Lower leg skin (tissue), 4 donors: ENCODE measurements around the gene DCHS1. TPM values are rescaled to one million over a fixed set of nuclear protein-coding genes. Genes with fewer than 3 reads are reported as not detected.

ENCODE experiments used
- DNase-seq, 2 donors: peaks; one replicate each; pipeline ENCODE4 v3.0.0-alpha.2; 2019; ENCODE audit warnings: low spot score in 2 of 2
- H3K4me3 ChIP-seq: fragments of 200-600 bp; sonication (generic); 2 replicates; pipeline ENCODE4 v1.5.1; 2017; ENCODE audit warnings: mild to moderate bottlenecking, low read depth; ENCODE audit not compliant: poor library complexity, severe bottlenecking
- CTCF ChIP-seq, 3 donors: fragments of 450-650 bp; IDR thresholded peaks; one replicate each; pipeline ENCODE4 v1.5.1; 2016; ENCODE audit warnings: antibody characterized with exemption in 3 of 3, mild to moderate bottlenecking in 3 of 3, moderate library complexity in 2 of 3
- POLR2A ChIP-seq, 2 donors: fragments of 450-650 bp; IDR thresholded peaks; one replicate each; pipeline ENCODE4 v1.6.1; 2016 to 2017; ENCODE audit warnings: antibody characterized with exemption in 2 of 2, mild to moderate bottlenecking in 1 of 2, moderate library complexity in 1 of 2
- WGBS, 2 donors: methylation state at CpG; one replicate each; pipeline ENCODE4 v1.1.5; 2018; 5-methylcytosine and 5-hydroxymethylcytosine counted together
- intact Hi-C: fragments of 100-400 bp; cut with DNase I; formaldehyde crosslinking; loops from one replicate; pipeline ENCODE4 v1.15.0; 2023; ENCODE audit warnings: low total_unique reads
- total RNA-seq, 4 donors: library from RNA; depleted of rRNA; stranded (reverse); fragments of >200 nt; gene quantifications; one replicate each; pipeline ENCODE4 v1.1.0, GENCODE V29; 2016

DCHS1 gene
- total RNA-seq, 4 donors from 2014 or later = 4.0 to 9.0 (median 5.4) TPM

- WGBS, 2 donors = 47 to 48% methylated on average over 10 of the region's 10 CpGs
- intact Hi-C loops = no loop called here
- no peak overlapping the region for H3K4me3 ChIP-seq
- no peak for TF ChIP-seq POLR2A (IDR thresholded peaks at IDR 0.05)
- no peak for TF ChIP-seq CTCF (IDR thresholded peaks at IDR 0.05)
- peak in 1 of 2 donors; percentile 81 for DNase-seq
Measured at GRCh38 chr11:6635082-6635932, 20.3 kb downstream of the DCHS1 start.

GRCh38 chr11:6634534-6634933 is 21.1 kb downstream of the DCHS1 start:
- TF ChIP-seq CTCF (IDR thresholded peaks at IDR 0.05) = no peak
- no peak for TF ChIP-seq POLR2A (IDR thresholded peaks at IDR 0.05)
- no peak for DNase-seq
- no peak overlapping the region for H3K4me3 ChIP-seq
- WGBS, 2 donors = 67 to 76% methylated on average over 1 of the region's 1 CpG
- intact Hi-C loops = no loop called here

DNA sequence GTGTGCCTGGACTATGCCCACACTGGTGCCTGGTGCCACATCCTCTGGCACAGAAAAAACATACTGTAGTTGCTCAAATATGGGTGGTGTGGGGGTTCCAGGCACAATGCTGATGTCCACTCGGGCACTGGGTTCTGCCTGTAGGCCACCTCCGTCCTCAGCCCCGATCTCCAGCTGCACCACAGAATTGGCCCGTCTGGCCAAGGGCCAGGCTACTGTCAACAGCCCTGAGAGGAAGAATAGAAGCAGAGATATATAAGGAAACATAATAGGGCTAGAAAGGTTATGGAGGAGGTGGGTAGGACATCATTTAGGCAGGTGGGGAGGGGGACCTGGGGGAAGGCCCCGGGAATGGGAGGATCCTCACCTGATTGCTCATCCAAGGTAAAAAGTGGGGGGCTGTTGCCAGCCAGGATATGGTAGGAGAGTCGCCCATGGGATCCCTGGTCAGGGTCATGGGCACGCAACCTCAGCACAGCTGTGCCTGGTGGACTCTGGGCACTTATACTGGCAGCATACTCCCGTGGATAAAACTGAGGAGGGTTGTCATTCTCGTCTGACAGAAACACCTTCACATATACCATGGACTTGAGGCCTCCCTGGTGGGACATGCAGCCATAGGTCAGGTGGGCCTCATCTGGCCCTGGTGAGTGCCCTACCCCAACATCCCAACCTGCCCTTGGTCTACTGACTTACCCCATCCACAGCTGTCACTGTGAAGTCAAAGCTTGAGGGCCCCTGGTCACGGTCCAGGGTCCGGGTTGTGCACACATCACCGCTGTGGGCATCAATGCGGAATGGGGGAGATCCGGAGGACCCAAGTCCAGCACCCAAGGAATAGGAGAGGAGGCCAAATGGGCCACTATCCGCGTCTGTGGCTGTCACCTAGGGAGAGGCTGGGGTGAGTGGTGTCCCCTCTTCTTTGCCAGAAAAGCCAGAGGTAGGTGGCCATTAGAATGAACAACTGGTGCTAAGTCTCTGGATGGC is 21.9 kb downstream of the DCHS1 start:
- no peak overlapping the region for H3K4me3 ChIP-seq
- peak in 1 of 2 donors; percentile 67 for DNase-seq
- no peak for TF ChIP-seq POLR2A (IDR thresholded peaks at IDR 0.05)
- TF ChIP-seq CTCF (IDR thresholded peaks at IDR 0.05) = no peak
- intact Hi-C loops = no loop called here
- WGBS, 2 donors = 91 to 94% methylated on average over 15 to 16 of the region's 16 CpGs

- 92 to 93% methylated on average over 27 to 28 of the region's 29 CpGs for WGBS, 2 donors
- intact Hi-C loops = no loop called here
- no peak overlapping the region for H3K4me3 ChIP-seq
- TF ChIP-seq POLR2A (IDR thresholded peaks at IDR 0.05) (no peak), CTCF (IDR thresholded peaks at IDR 0.05) (no peak)
- peak in 1 of 2 donors; percentile 75 for DNase-seq
Measured at GRCh38 chr11:6632116-6633073, 23.2 kb downstream of the DCHS1 start.

GRCh38 chr11:6631361-6631890 is 24.2 kb downstream of the DCHS1 start:
- intact Hi-C loops = no loop called here
- H3K4me3 ChIP-seq = no peak overlapping the region
- peak in 1 of 2 donors; percentile 81 for DNase-seq
- 92% methylated on average over 10 to 11 of the region's 11 CpGs for WGBS, 2 donors
- TF ChIP-seq POLR2A (IDR thresholded peaks at IDR 0.05) (no peak), CTCF (IDR thresholded peaks at IDR 0.05) (no peak)
